AG04450 (cell line): ENCODE measurements around the gene AEN. TPM values are rescaled to one million over a fixed set of nuclear protein-coding genes. Genes with fewer than 3 reads are reported as not detected.

Experiments
- CTCF ChIA-PET: fragments of 300-600, 350-600 bp; formaldehyde crosslinking; extraction: SDS; loops from one replicate; lab custom pipeline; 2022; ENCODE audit warnings: antibody characterized with exemption, inconsistent platforms; lab: Charles Lee
- POLR2A ChIA-PET: fragments of 350-600 bp; formaldehyde crosslinking; extraction: SDS; loops from one replicate; lab custom pipeline; 2021; ENCODE audit warnings: antibody characterized with exemption, inconsistent platforms; lab: Yijun Ruan, JAX
- DNase-seq: peaks from one replicate; pipeline ENCODE4 v3.0.0-alpha.2; 2011; ENCODE audit warnings: low read depth, low spot score
- H3K27ac ChIP-seq: one replicate; pipeline ENCODE4 v1.5.1; 2012; ENCODE audit warnings: low read depth, low read length, control low read depth
- H3K27me3 ChIP-seq: one replicate; pipeline ENCODE4 v1.6.0; 2012; ENCODE audit warnings: low read length; ENCODE audit not compliant: control insufficient read depth, insufficient read depth
- H3K4me3 ChIP-seq: 2 replicates; pipeline ENCODE4 v1.5.1; 2011; ENCODE audit warnings: mild to moderate bottlenecking, low read depth, low read length, control low read depth
- H3K9me3 ChIP-seq: 2 replicates; pipeline ENCODE4 v1.5.1; 2012; ENCODE audit warnings: low read length; ENCODE audit not compliant: control insufficient read depth, insufficient read depth
- CTCF ChIP-seq: IDR thresholded peaks from 2 replicates; pipeline ENCODE4 v1.5.1; 2011; ENCODE audit warnings: low read depth, low read length, control low read depth, inconsistent platforms
- polyA plus RNA-seq: library from polyadenylated mRNA; depleted of rRNA; stranded (reverse); fragments of >200 nt; gene quantifications from 2 replicates; pipeline ENCODE4 v1.2.3, GENCODE V29; 2011

Gene AEN
- polyA plus RNA-seq, 1 experiment = 41.8 TPM

- no peaks in the 10 kb centered on the region for H3K27me3 ChIP-seq
- H3K4me3 ChIP-seq = no peak overlapping the region
- H3K27ac ChIP-seq = no peak overlapping the region
- H3K9me3 ChIP-seq = no peaks in the 10 kb centered on the region; the same call in 1 of the 2 replicates
- ChIA-PET POLR2A (no interaction called here), CTCF (interaction anchor here (1.5 kb wide), 1 partner anchor 141 kb away, joined by 5 read pairs; no protein-coding TSS in a partner anchor)
- TF ChIP-seq CTCF = no peak
- no peak for DNase-seq
Measured at GRCh38 chr15:88617790-88618189, 3.4 kb upstream of the AEN start.

GRCh38 chr15:88618686-88619085 is 2.5 kb upstream of the AEN start:
- Histone ChIP-seq H3K4me3 (no peak overlapping the region), H3K27me3 (no peaks in the 10 kb centered on the region), H3K27ac (no peak overlapping the region), H3K9me3 (no peaks in the 10 kb centered on the region; the same call in 1 of the 2 replicates)
- ChIA-PET CTCF (no interaction called here), POLR2A (no interaction called here)
- DNase-seq = no peak
- TF ChIP-seq CTCF = no peak

- H3K9me3 ChIP-seq = no peaks in the 10 kb centered on the region; the same call in 1 of the 2 replicates
- ChIA-PET POLR2A (no interaction called here), CTCF (no interaction called here)
- no peak for DNase-seq
- H3K4me3 ChIP-seq = no peak overlapping the region
- H3K27me3 ChIP-seq = no peaks in the 10 kb centered on the region
- no peak overlapping the region for H3K27ac ChIP-seq
- no peak for TF ChIP-seq CTCF
Measured at GRCh38 chr15:88619796-88620195, 1.3 kb upstream of the AEN start.

- ChIA-PET CTCF (interaction anchor here (0.7 to 1.2 kb wide), 3 partner anchors 77 to 153 kb away, joined by 3 to 5 read pairs (median 4); no protein-coding TSS in a partner anchor), POLR2A (interaction anchor here (0.6 to 1.5 kb wide), 3 partner anchors 13 to 105 kb away, joined by 3 to 4 read pairs (median 4); no protein-coding TSS in a partner anchor)
- no peak for TF ChIP-seq CTCF
- Histone ChIP-seq H3K27me3 (no peaks in the 10 kb centered on the region), H3K4me3 (peak overlapping the region; percentile 94), H3K27ac (peak overlapping the region; percentile 79), H3K9me3 (no peaks in the 10 kb centered on the region; the same call in 1 of the 2 replicates)
- no peak for DNase-seq
Measured at GRCh38 chr15:88621789-88622604, 857 bp downstream of the AEN start.

GRCh38 chr15:88622605-88622975 is 1.4 kb downstream of the AEN start:
- POLR2A ChIA-PET = interaction anchor here (0.6 to 1.5 kb wide), 2 partner anchors 12 to 106 kb away, joined by 4 read pairs; no protein-coding TSS in a partner anchor
- no peaks in the 10 kb centered on the region for H3K27me3 ChIP-seq
- H3K9me3 ChIP-seq = no peaks in the 10 kb centered on the region; the same call in 1 of the 2 replicates
- peak overlapping the region; percentile 79 for H3K27ac ChIP-seq
- no peak for TF ChIP-seq CTCF
- CTCF ChIA-PET = interaction anchor here (0.8 kb wide), 1 partner anchor 77 kb away, joined by 3 read pairs; no protein-coding TSS in a partner anchor
- H3K4me3 ChIP-seq = peak overlapping the region; percentile 94
- DNase-seq = no peak
